K562 (cell line): ENCODE data around the gene OR4D6. TPM values are rescaled to one million over a fixed set of nuclear protein-coding genes. Genes with fewer than 3 reads are reported as not detected.

Experiments used
- ATAC-seq: fragments of 200-7000 bp; cut with Tn5 transposase; 3 replicates; pipeline ENCODE4 v1.9.1; 2020; ENCODE audit warnings: moderate library complexity
- BruUV-seq: library from RNA; stranded (reverse); fragments of 400-500 nt; replicated peaks from 2 replicates; lab custom pipeline; 2021; lab: Mats Ljungman, UMichigan
- CTCF ChIA-PET: fragments of 300-600 bp; formaldehyde crosslinking; extraction: SDS; loops from one replicate; lab custom pipeline; 2021; ENCODE audit warnings: low intra/inter-chr PET ratio; lab: Yijun Ruan, JAX
- POLR2A ChIA-PET: fragments of 300-600, 350-650 bp; sonication (Branson Sonifier 250); formaldehyde crosslinking; extraction: SDS; loops from one replicate; lab custom pipeline; 2021; ENCODE audit warnings: antibody characterized with exemption, inconsistent platforms; lab: Yijun Ruan, JAX
- DNase-seq, 4 experiments: peaks; one replicate each; pipeline versions ENCODE4 v3.0.0 to v3.0.0-alpha.2; 2011 to 2018; ENCODE audit warnings: low spot score in 3 of 4, mixed read lengths in 3 of 4; ENCODE audit errors: extremely low read depth in 1 of 4
- FAIRE-seq: peaks from 2 replicates; lab custom pipeline; 2011; peaks lifted over from hg19 to GRCh38; lab: Jason Lieb, UNC
- H2AFZ ChIP-seq: 2 replicates; pipeline ENCODE4 v1.6.0; 2011; ENCODE audit warnings: low read depth, low read length, control low read depth, inconsistent platforms
- H3K27ac ChIP-seq: fragments of 200-600 bp; 3 replicates; pipeline ENCODE4 v1.8.0; 2011; ENCODE audit warnings: low read depth, mild to moderate bottlenecking, control low read depth, inconsistent platforms, low read length, moderate library complexity, mixed read lengths; ENCODE audit errors: extremely low read depth
- H3K27me3 ChIP-seq, 2 experiments: fragments of 300-600 bp in 1 of 2; 2 replicates in 1 of 2; 3 replicates in 1 of 2; pipeline versions ENCODE4 v1.6.0 to v1.8.0; 2011; ENCODE audit warnings: inconsistent platforms in 2 of 2, low read length in 2 of 2, mild to moderate bottlenecking in 1 of 2, mixed read lengths in 1 of 2, moderate library complexity in 1 of 2; ENCODE audit not compliant: control insufficient read depth in 2 of 2, insufficient read depth in 2 of 2
- H3K36me3 ChIP-seq: fragments of 300-600 bp; 3 replicates; pipeline ENCODE4 v1.8.0; 2011; ENCODE audit warnings: mild to moderate bottlenecking, low read length, inconsistent platforms; ENCODE audit not compliant: control insufficient read depth, insufficient read depth
- H3K4me1 ChIP-seq, 2 experiments: fragments of 200-600 bp in 1 of 2; replicated peaks in 1 of 2; 2 replicates in 1 of 2; 3 replicates in 1 of 2; pipeline versions ENCODE4 v1.5.1 to v1.8.0; 2011; ENCODE audit warnings: inconsistent platforms in 2 of 2, low read length in 2 of 2, mild to moderate bottlenecking in 1 of 2, mixed read lengths in 1 of 2, moderate library complexity in 1 of 2; ENCODE audit not compliant: control insufficient read depth in 2 of 2, insufficient read depth in 2 of 2
- H3K4me2 ChIP-seq: 2 replicates; pipeline ENCODE4 v1.6.1; 2011; ENCODE audit warnings: low read length, control low read depth, inconsistent platforms, mixed read lengths; ENCODE audit not compliant: insufficient read depth
- H3K4me3 ChIP-seq: fragments of 200-600 bp; sonication (generic), shearing (Covaris generic); 2 replicates; pipeline ENCODE4 v1.5.1; 2016; ENCODE audit warnings: control low read depth, inconsistent platforms
- H3K79me2 ChIP-seq: fragments of 200-600 bp; 3 replicates; pipeline ENCODE4 v1.8.0; 2011; ENCODE audit warnings: low read length, inconsistent platforms; ENCODE audit not compliant: control insufficient read depth, insufficient read depth
- H3K9ac ChIP-seq, 2 experiments: 2 replicates each; pipeline versions ENCODE4 v1.6.0 to v1.6.1; 2011; ENCODE audit warnings: low read depth in 2 of 2, low read length in 2 of 2, control low read depth in 1 of 2, inconsistent platforms in 1 of 2, mild to moderate bottlenecking in 1 of 2, mixed read lengths in 1 of 2; ENCODE audit not compliant: insufficient read depth in 1 of 2
- H3K9me1 ChIP-seq: one replicate; pipeline ENCODE4 v1.6.0; 2011; ENCODE audit warnings: inconsistent platforms, mild to moderate bottlenecking, low read length, moderate library complexity; ENCODE audit not compliant: control insufficient read depth, insufficient read depth
- H3K9me3 ChIP-seq: replicated peaks from 2 replicates; pipeline ENCODE4 v1.5.1; 2011; ENCODE audit warnings: low read depth, low read length, inconsistent platforms; ENCODE audit not compliant: control insufficient read depth, insufficient read depth
- H4K20me1 ChIP-seq: replicated peaks from 2 replicates; pipeline ENCODE4 v1.6.1; 2011; ENCODE audit warnings: low read length, inconsistent platforms, mixed read lengths; ENCODE audit not compliant: control insufficient read depth, insufficient read depth
- BCOR ChIP-seq: fragments of 450-650 bp; IDR thresholded peaks from 2 replicates; pipeline ENCODE4 v1.6.1; 2016
- C11orf30 ChIP-seq: fragments of 450-650 bp; IDR thresholded peaks from 2 replicates; pipeline ENCODE4 v1.6.1; 2016; ENCODE audit warnings: low read depth, mild to moderate bottlenecking
- DNMT1 ChIP-seq: fragments of 450-650 bp; IDR thresholded peaks from 2 replicates; pipeline ENCODE4 v1.6.1; 2016; ENCODE audit warnings: antibody characterized with exemption, mild to moderate bottlenecking
- FOXK2 ChIP-seq, 2 experiments: fragments of 450-650 bp; IDR thresholded peaks in 1 of 2; conservative IDR thresholded peaks in 1 of 2; 2 replicates each; pipeline ENCODE4 v1.6.1; 2016; ENCODE audit warnings: low read depth in 2 of 2, mild to moderate bottlenecking in 1 of 2
- KLF13 ChIP-seq: fragments of 450-650 bp; IDR thresholded peaks from 2 replicates; pipeline ENCODE4 v1.6.1; 2016; ENCODE audit warnings: missing genetic modification characterization, low read depth, mild to moderate bottlenecking, missing compliant biosample characterization, moderate library complexity, borderline replicate concordance
- LEF1 ChIP-seq: fragments of 450-650 bp; IDR thresholded peaks from 2 replicates; pipeline ENCODE4 v1.6.1; 2016; ENCODE audit warnings: mild to moderate bottlenecking
- PHF21A ChIP-seq: fragments of 450-650 bp; IDR thresholded peaks from 2 replicates; pipeline ENCODE4 v1.6.1; 2017; ENCODE audit warnings: low read depth, borderline replicate concordance
- RB1 ChIP-seq: fragments of 450-650 bp; IDR thresholded peaks from 2 replicates; pipeline ENCODE4 v1.6.1; 2017; ENCODE audit warnings: low read depth, mild to moderate bottlenecking
- RHOXF2B ChIP-seq: fragments of 250-450 bp; sonication (Bioruptor Pico); conservative IDR thresholded peaks from 2 replicates; pipeline ENCODE4 v1.5.1; 2021
- SMARCE1 ChIP-seq: fragments of 450-650 bp; IDR thresholded peaks from 2 replicates; pipeline ENCODE4 v1.7.1; 2016; ENCODE audit warnings: mild to moderate bottlenecking
- SREBF1 ChIP-seq: fragments of 150-350 bp; IDR thresholded peaks from 2 replicates; pipeline ENCODE4 v1.6.1; 2014; ENCODE audit warnings: antibody characterized with exemption, low read depth, low read length, borderline replicate concordance
- ZBTB2 ChIP-seq: fragments of 450-650 bp; IDR thresholded peaks from 2 replicates; pipeline ENCODE4 v1.6.1; 2016; ENCODE audit warnings: antibody characterized with exemption
- ZNF398 ChIP-seq: fragments of 250-450 bp; sonication (Bioruptor Pico); IDR thresholded peaks from 2 replicates; pipeline ENCODE4 v1.8.0; 2021; ENCODE audit warnings: moderate library complexity, mild to moderate bottlenecking, inconsistent platforms
- ZNF583 ChIP-seq: fragments of 250-450 bp; sonication (Bioruptor Pico); IDR thresholded peaks from 2 replicates; pipeline ENCODE4 v1.4.0; 2020
- ZNF75A ChIP-seq: fragments of 450-650 bp; formaldehyde crosslinking; IDR thresholded peaks from 2 replicates; pipeline ENCODE4 v1.4.0; 2020; ENCODE audit warnings: mild to moderate bottlenecking
- ZNF830 ChIP-seq: fragments of 250-450 bp; sonication (Bioruptor Pico); IDR thresholded peaks from 2 replicates; pipeline ENCODE4 v1.5.0; 2021; ENCODE audit warnings: mild to moderate bottlenecking
- ZSCAN32 ChIP-seq: fragments of 450-650 bp; formaldehyde crosslinking; IDR thresholded peaks from 2 replicates; pipeline ENCODE4 v1.4.0; 2020; ENCODE audit warnings: mild to moderate bottlenecking, moderate library complexity
- WGBS: fragments of 100-300 bp; shearing (Covaris generic); methylation state at CpG from one replicate; pipeline ENCODE4 v1.1.6; 2016; ENCODE audit warnings: low coverage, mixed read lengths; ENCODE audit not compliant: insufficient coverage; ENCODE audit errors: missing lambda C conversion rate; 5-methylcytosine and 5-hydroxymethylcytosine counted together
- in situ Hi-C: fragments of 300-500 bp; cut with MboI; formaldehyde crosslinking; loops from 4 replicates; pipeline ENCODE4 v1.15.0; 2018; ENCODE audit warnings: inconsistent platforms, mixed read lengths
- intact Hi-C: fragments of 100-400 bp; cut with micrococcal nuclease; formaldehyde crosslinking; loops from 2 replicates; pipeline ENCODE4 v1.14.2; 2022
- polyA plus RNA-seq, 8 experiments: library from polyadenylated mRNA; depleted of rRNA in 4 of 8; stranded (reverse) in 5 of 8; unstranded in 3 of 8; fragments of >200 nt; fragmentation: Nextera tagmentation in 2 of 8; fragmentation: Illumina TruSeq in 1 of 8; extraction: Ambion mirVana in 2 of 8; extraction: Trizol in 1 of 8; gene quantifications; 2 replicates each; pipeline versions ENCODE4 v1.2.1 to v1.2.3, GENCODE V29; 2011 to 2014; ENCODE audit warnings: inconsistent platforms in 1 of 8, missing spikeins in 1 of 8
- total RNA-seq, 7 experiments: library from RNA; depleted of rRNA in 6 of 7; stranded (reverse); fragments of >200 nt in 6 of 7; fragmentation: Illumina TruSeq in 2 of 7; extraction: Trizol in 2 of 7; gene quantifications; 2 replicates each; pipeline versions ENCODE4 v1.2.1 to v1.2.3, GENCODE V29; 2011 to 2021; ENCODE audit warnings: low replicate concordance in 1 of 7
- TF ChIP-seq, protein P1 (sequence below): fragments of 250-450 bp; sonication (Bioruptor Pico); IDR thresholded peaks from 2 replicates; pipeline ENCODE4 v1.4.0; 2020
- TF ChIP-seq, protein P2 (sequence below): fragments of 450-650 bp; formaldehyde crosslinking; IDR thresholded peaks from 2 replicates; pipeline ENCODE4 v1.4.0; 2020; ENCODE audit warnings: mild to moderate bottlenecking, moderate library complexity

Gene OR4D6
- total and polyA plus RNA-seq, 9 of the 15 experiments (the other 6 are each of a cell fraction or from before 2014, with no cell fraction given): not detected

DNA sequence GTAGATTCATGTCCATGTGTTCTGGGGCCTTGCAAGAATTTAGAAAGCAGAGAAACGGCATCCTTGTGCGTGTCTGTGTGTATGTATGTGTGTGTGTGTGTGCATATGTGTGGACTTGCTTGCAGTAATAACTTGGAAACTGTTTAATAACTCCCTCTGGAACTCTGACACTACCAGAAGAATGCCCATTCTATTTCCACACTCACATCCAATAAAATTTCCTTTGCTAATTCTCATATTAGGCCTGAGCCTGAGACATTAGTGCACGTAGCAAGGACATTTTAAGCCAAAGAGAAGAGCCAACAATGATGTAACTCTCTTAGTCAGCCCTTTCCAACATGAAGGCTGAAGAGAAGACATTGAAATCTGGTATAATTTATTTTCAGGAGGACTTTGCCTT, 3.2 kb downstream of the OR4D6 start:
- intact Hi-C loops: no loop called here
- DNase-seq (no peak), FAIRE-seq (no peak), ATAC-seq (no peak)
- ChIA-PET POLR2A (no interaction called here), CTCF (no interaction called here)
- no peaks in the 10 kb centered on the region for H3K36me3 ChIP-seq
- no peak overlapping the region for H3K9ac ChIP-seq
- in situ Hi-C loops: no loop called here
- TF ChIP-seq DNMT1: no peak
- no peak for TF ChIP-seq ZBTB2
- TF ChIP-seq RHOXF2B (CRISPR knock-in tag): no peak
- no peak for TF ChIP-seq ZNF75A
- TF ChIP-seq BCOR: no peak
- no peak for TF ChIP-seq KLF13 (tag)
- no peak for TF ChIP-seq PHF21A
- TF ChIP-seq, protein P1, sequence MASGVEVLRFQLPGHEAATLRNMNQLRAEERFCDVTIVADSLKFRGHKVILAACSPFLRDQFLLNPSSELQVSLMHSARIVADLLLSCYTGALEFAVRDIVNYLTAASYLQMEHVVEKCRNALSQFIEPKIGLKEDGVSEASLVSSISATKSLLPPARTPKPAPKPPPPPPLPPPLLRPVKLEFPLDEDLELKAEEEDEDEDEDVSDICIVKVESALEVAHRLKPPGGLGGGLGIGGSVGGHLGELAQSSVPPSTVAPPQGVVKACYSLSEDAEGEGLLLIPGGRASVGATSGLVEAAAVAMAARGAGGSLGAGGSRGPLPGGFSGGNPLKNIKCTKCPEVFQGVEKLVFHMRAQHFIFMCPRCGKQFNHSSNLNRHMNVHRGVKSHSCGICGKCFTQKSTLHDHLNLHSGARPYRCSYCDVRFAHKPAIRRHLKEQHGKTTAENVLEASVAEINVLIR: no peak
- TF ChIP-seq ZNF398 (CRISPR knock-in tag): no peak
- TF ChIP-seq, protein P2, sequence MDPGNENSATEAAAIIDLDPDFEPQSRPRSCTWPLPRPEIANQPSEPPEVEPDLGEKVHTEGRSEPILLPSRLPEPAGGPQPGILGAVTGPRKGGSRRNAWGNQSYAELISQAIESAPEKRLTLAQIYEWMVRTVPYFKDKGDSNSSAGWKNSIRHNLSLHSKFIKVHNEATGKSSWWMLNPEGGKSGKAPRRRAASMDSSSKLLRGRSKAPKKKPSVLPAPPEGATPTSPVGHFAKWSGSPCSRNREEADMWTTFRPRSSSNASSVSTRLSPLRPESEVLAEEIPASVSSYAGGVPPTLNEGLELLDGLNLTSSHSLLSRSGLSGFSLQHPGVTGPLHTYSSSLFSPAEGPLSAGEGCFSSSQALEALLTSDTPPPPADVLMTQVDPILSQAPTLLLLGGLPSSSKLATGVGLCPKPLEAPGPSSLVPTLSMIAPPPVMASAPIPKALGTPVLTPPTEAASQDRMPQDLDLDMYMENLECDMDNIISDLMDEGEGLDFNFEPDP (CRISPR knock-in tag): no peak
- TF ChIP-seq C11orf30: no peak
- TF ChIP-seq ZNF583 (CRISPR knock-in tag): no peak
- TF ChIP-seq ZSCAN32 (CRISPR knock-in tag): no peak
- no peak for TF ChIP-seq FOXK2 (conservative IDR thresholded peaks at IDR 0.05 in 1 of 2, IDR thresholded peaks at IDR 0.05 in 1 of 2; ENCODE audit: low read depth in 2 of 2)
- TF ChIP-seq SMARCE1: no peak
- no peak for TF ChIP-seq SREBF1
- TF ChIP-seq LEF1: no peak
- TF ChIP-seq RB1: no peak
- no peak for TF ChIP-seq ZNF830 (CRISPR knock-in tag)
- TF ChIP-seq, all 486 proteins: peak for 0
- H2AFZ ChIP-seq: no peak overlapping the region
- no peak overlapping the region for H3K4me2 ChIP-seq
- H3K79me2 ChIP-seq: no peaks in the 10 kb centered on the region
- H3K4me1 ChIP-seq: no peaks in the 10 kb centered on the region
- H3K27me3 ChIP-seq: peaks cover 7 to 11% of the 10 kb centered on the region in 2 experiments
- 4% methylated on average over 3 of the region's 3 CpGs for WGBS
- no peak overlapping the region for H3K4me3 ChIP-seq
- no peak overlapping the region for H3K27ac ChIP-seq
- H3K9me3 ChIP-seq: no peaks in the 10 kb centered on the region
- no peaks in the 10 kb centered on the region for H3K9me1 ChIP-seq
- H4K20me1 ChIP-seq: no peaks in the 10 kb centered on the region
- no TSS peak for BruUV-seq
